ENCODE data around the gene PLXNA4. TPM values are rescaled to one million over a fixed set of nuclear protein-coding genes. Genes with fewer than 3 reads are reported as not detected.

PLXNA4 gene
- total RNA-seq, 2 experiments from 2014 or later: 0.75 to 0.85 TPM

DNA sequence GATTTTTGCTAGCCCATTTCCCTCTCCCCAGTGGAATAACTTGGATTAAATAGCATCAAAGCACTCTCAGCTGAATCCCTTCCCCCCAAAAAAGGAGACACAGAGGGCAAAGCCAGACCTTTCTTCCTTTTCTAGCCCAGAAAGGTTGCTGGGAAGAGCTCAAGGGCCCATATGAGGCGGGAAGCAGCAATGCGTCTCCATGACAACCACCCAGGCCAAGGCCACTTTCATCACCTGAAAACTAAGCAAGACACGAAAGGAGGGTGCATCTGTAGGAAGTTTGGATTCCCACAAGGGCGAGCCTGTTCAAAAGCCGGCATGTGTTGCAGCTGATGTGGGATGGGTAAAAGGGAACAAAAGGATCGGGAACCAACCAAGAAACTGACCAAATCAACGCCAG is 229.1 kb downstream of the PLXNA4 start:
- no peak for DNase-seq
- no peaks in the 10 kb centered on the region for H3K4me1 Mint-ChIP-seq (ENCODE audit: low read depth)
- H3K27ac Mint-ChIP-seq: no peak overlapping the region
- H3K27ac ChIP-seq (ENCODE audit: low read depth in 1 of 2, low read length in 2 of 2): no peak overlapping the region
- no peak for ATAC-seq (ENCODE audit: poor library complexity)
- H3K4me3 ChIP-seq (ENCODE audit: low read length): no peak overlapping the region
- peaks cover 20% of the 10 kb centered on the region for H3K27me3 Mint-ChIP-seq
- H3K36me3 ChIP-seq (ENCODE audit: insufficient read depth, low read length): no peaks in the 10 kb centered on the region
- no peaks in the 10 kb centered on the region for H3K9me3 Mint-ChIP-seq
- H3K4me3 Mint-ChIP-seq: no peak overlapping the region
- no peaks in the 10 kb centered on the region for H3K4me1 ChIP-seq (ENCODE audit: insufficient read depth, low read length)
- peaks cover 5 to 7% of the 10 kb centered on the region in 2 experiments for H3K27me3 ChIP-seq (ENCODE audit: control insufficient read depth in 1 of 2, insufficient read depth in 2 of 2, low read length in 2 of 2)
- intact Hi-C loops (cut with DNase I, micrococcal nuclease): no loop called here
- no peaks in the 10 kb centered on the region for H3K36me3 Mint-ChIP-seq (ENCODE audit: low read depth)
- TF ChIP-seq, protein P1, sequence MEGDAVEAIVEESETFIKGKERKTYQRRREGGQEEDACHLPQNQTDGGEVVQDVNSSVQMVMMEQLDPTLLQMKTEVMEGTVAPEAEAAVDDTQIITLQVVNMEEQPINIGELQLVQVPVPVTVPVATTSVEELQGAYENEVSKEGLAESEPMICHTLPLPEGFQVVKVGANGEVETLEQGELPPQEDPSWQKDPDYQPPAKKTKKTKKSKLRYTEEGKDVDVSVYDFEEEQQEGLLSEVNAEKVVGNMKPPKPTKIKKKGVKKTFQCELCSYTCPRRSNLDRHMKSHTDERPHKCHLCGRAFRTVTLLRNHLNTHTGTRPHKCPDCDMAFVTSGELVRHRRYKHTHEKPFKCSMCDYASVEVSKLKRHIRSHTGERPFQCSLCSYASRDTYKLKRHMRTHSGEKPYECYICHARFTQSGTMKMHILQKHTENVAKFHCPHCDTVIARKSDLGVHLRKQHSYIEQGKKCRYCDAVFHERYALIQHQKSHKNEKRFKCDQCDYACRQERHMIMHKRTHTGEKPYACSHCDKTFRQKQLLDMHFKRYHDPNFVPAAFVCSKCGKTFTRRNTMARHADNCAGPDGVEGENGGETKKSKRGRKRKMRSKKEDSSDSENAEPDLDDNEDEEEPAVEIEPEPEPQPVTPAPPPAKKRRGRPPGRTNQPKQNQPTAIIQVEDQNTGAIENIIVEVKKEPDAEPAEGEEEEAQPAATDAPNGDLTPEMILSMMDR (IDR thresholded peaks at IDR 0.05): no peak
- ChIA-PET CTCF (no interaction called here), POLR2A (no interaction called here)
- peaks cover 0 to 2% of the 10 kb centered on the region in 2 experiments for H3K9me3 ChIP-seq (ENCODE audit: control insufficient read depth in 1 of 2, insufficient read depth in 1 of 2, low read length in 2 of 2)

DNA sequence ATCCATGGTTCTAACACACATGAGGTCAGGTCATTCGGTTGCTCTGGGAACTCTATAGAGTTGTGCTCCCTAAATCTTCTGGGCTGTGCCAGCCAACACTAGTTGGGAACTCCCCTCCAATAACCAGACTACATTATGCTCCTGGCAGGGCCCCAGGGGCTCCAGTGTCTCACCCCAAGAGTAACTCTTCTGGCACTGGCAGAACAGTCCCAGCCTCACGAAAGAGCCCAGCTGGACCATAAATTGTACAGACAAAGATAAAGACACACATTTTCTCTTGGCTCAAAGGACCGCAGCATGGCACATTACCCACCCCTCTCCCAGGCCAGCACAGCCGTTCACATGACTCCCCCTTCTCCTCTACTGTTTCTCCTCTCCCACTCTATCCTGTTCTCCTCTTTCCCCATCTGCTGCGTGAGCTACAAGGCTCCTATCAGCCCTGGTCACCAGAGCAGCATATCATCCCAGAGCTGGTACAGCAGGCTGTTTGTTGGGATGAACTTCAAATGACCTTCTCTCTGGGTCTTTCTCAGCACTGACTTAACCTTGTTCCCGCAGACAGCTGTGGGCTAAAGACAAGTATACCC is 230.6 kb downstream of the PLXNA4 start:
- Mint-ChIP-seq H3K36me3 (ENCODE audit: low read depth) (no peaks in the 10 kb centered on the region), H3K27ac (no peak overlapping the region), H3K4me1 (ENCODE audit: low read depth) (no peaks in the 10 kb centered on the region), H3K27me3 (peaks cover 19% of the 10 kb centered on the region), H3K4me3 (no peak overlapping the region), H3K9me3 (no peaks in the 10 kb centered on the region)
- CTCF ChIA-PET: no interaction called here
- Histone ChIP-seq H3K4me3 (ENCODE audit: low read length) (no peak overlapping the region), H3K27me3 (ENCODE audit: control insufficient read depth in 1 of 2, insufficient read depth in 2 of 2, low read length in 2 of 2) (peaks cover 5 to 7% of the 10 kb centered on the region in 2 experiments), H3K4me1 (ENCODE audit: insufficient read depth, low read length) (no peaks in the 10 kb centered on the region), H3K36me3 (ENCODE audit: insufficient read depth, low read length) (no peaks in the 10 kb centered on the region), H3K27ac (ENCODE audit: low read depth in 1 of 2, low read length in 2 of 2) (no peak overlapping the region), H3K9me3 (ENCODE audit: control insufficient read depth in 1 of 2, insufficient read depth in 1 of 2, low read length in 2 of 2) (no peaks in the 10 kb centered on the region)
- TF ChIP-seq, protein P1 (IDR thresholded peaks at IDR 0.05): no peak
- POLR2A ChIA-PET: no interaction called here
- ATAC-seq (ENCODE audit: poor library complexity) (no peak), DNase-seq (no peak)
- intact Hi-C loops (cut with DNase I, micrococcal nuclease): no loop called here

DNA sequence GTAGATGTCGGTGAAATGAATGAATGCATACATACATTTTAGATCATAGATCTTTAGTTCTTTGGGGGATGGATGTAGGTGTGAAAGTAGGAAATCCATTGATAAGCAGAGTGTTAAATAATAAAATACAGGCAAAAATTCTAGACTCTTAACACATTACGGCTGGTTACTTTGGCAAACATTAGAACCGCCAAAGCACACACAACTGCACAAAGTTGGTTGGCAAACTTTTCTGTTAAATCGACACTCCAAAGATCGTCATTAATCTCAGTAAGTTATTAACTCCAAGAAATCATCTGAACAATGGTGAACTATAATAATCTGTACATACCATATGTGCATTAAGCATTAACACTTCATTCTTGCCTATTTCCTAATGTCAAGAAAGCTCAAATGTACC is 231.2 kb downstream of the PLXNA4 start:
- ATAC-seq (ENCODE audit: poor library complexity): no peak
- Histone ChIP-seq H3K4me3 (ENCODE audit: low read length) (no peak overlapping the region), H3K27ac (ENCODE audit: low read depth in 1 of 2, low read length in 2 of 2) (no peak overlapping the region), H3K36me3 (ENCODE audit: insufficient read depth, low read length) (no peaks in the 10 kb centered on the region), H3K9me3 (ENCODE audit: control insufficient read depth in 1 of 2, insufficient read depth in 1 of 2, low read length in 2 of 2) (no peaks in the 10 kb centered on the region), H3K27me3 (ENCODE audit: control insufficient read depth in 1 of 2, insufficient read depth in 2 of 2, low read length in 2 of 2) (peaks cover 7 to 8% of the 10 kb centered on the region in 2 experiments), H3K4me1 (ENCODE audit: insufficient read depth, low read length) (no peaks in the 10 kb centered on the region)
- Mint-ChIP-seq H3K9me3 (no peaks in the 10 kb centered on the region), H3K4me3 (no peak overlapping the region), H3K4me1 (ENCODE audit: low read depth) (no peaks in the 10 kb centered on the region), H3K27ac (no peak overlapping the region), H3K36me3 (ENCODE audit: low read depth) (no peaks in the 10 kb centered on the region), H3K27me3 (peaks cover 19% of the 10 kb centered on the region)
- DNase-seq: no peak
- ChIA-PET CTCF (no interaction called here), POLR2A (no interaction called here)
- TF ChIP-seq, protein P1 (IDR thresholded peaks at IDR 0.05): no peak
- intact Hi-C loops (cut with DNase I, micrococcal nuclease): no loop called here

Measured in CD4-positive, alpha-beta T cell (primary cell).